ENCODE measurements around the gene PLS1.

Gene PLS1

DNA sequence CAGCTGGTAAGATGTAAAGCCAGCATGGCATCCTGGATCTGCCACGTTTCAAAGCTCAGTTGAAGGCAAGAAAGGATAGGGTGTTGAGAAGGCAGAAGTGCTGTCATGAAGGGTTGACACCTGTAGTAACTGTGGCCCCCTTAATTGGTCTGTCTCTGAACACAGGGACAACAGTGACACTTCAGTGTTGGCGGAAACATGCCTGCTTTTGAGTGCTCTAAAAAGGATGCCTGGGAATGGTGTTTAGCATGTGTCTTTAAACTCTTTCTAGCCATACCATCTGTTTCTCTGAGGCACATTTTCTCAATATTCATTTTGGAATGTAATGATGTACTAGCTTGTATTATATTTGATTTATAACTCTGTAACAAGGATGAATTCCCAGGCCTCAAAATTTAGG lies 42.1 kb downstream of the PLS1 start:
- no peak for DNase-seq (ENCODE audit: low read depth in 2 of 2)

DNA sequence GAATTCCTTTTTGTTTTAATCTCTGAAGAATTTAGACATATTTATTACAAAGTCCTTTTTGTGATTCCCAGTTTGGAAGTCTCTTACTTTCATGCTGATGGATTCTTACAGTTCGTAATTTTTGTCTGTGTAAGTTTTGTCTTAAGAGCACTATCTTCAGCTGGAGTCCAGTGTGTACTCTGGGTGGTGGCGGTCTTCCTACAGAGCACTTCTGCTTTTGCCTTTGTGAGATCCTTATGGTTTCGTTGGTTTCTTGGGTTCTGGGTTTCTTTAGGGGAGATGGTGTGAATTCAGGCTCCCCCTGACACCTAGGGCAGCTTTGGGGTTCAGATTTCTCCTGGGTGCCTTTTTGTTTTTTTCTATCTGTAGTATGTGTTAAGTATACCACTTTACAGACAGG lies 45.3 kb downstream of the PLS1 start:
- DNase-seq (ENCODE audit: low read depth in 2 of 2): no peak

DNA sequence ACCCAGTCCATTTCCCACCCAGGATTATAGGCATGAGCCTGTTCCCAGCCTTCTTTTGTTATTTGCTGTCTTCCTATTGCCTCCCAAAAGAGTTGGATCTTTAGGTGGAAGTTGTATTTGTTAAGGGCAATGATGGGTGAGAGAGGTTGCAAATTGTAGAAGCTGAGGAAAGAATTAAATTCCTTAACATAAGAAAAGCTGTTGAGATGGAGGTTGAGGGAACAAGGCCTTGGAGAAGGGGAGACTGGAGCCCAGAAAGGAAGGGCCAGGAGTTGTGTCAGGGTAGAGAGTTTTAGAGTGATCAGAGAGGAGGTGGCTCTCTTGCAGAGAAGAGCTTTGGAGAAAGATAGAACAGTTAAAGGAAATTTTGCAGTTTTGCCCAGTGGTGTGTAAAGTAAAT lies 46.8 kb downstream of the PLS1 start:
- no peak for DNase-seq (ENCODE audit: low read depth in 2 of 2)

DNA sequence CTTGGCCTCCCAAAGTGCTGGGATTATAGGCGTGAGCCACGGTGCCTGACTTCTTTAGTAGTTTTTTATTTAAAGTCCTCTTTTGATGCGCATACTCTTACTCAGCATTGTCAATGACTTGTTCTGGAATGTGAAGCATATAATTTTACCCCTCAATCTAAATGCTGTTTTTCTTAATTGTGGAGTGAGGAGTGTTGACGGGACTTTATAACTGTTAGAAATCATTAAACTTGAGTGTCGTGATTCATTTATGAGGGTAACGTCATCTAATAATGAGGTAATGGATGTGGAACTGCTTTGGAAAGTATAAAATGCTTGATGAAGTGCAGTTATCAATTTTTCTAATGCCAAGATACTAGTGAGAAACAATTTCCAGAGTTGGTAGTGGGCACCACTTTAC lies 48.3 kb downstream of the PLS1 start:
- no peak for DNase-seq (ENCODE audit: low read depth in 2 of 2)

DNA sequence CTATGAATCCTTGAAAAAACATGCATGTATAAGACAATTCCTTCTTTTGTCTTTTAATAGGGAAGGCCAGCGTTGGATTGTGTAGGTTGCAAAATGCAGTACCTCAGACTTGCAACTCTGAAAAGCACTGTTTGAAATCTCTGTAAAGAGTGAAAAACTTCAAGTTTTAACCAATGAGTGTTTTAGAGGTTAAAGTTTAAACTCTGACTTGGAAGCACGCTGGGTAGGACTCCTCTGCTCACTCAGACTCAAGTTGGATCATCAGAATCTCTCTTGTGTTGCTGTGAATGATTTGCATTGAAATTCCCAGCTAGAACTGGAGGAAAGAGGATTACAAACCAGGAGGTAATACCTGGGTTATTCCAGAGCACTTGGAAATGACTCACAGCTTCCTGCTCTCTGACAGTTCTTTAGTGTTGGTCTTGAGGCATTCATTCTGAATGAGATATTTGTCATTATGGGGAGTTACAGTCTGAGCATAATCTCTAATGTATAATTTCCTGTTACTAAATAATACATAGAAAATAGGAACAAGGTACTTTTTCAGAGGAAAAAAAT lies 49.1 kb downstream of the PLS1 start:
- no peak for DNase-seq (ENCODE audit: low read depth in 2 of 2)

DNA sequence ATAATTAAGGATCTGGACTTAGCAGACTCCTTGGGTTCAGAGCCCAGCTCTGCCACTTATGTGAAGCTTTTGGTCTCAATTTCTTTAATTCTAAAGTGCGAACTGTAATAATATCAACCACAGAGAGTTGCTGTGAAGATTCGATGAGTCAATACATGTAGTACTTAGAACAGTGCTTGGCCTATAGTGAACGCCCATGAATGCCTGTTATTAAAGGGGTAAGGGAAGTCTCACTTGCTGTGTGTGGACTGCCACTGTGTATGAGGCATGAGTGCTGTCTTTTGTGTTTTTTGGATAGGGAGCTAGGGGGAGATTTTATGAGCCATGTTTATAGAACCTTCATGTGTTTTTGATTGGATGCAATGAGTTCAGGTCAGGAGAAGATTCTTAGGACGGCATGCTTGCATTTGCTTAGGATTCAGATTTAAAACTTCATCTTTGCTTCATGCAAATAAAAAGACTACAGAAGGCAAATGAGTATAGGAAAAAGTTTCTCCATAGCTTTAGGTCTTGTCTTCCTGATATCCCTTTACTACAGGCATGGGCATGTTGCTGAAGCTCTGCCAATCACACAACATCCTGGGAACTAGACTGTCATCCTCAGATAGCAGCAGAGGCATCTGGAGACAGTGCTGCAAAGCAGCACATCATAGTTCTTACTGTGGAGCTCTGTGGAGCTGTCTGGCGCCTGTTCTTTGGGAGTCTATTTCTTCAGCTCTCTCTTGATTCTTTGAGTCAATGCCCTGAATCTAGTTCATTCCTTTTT lies 50.0 kb downstream of the PLS1 start:
- no peak for DNase-seq (ENCODE audit: low read depth in 2 of 2)

DNA sequence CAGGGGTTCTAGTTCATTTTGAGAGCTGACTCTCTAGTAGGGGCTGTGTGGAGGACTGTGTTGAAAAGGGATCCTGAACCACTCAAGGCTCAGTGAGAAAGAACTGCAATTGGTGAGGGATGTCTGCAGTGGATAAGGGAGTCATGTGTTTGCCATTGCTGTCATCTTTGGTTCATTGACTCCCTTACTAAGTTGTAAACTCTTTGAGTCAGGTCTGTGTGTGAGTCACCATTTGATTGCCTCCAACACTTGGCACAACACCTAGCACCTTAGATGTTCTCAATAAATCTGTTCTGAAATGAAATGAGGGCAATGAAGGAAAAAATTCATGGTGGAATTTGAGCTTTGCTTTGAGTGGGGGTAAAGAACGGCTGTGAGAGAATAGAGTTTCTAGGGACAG lies 51.7 kb downstream of the PLS1 start:
- DNase-seq (ENCODE audit: low read depth in 2 of 2): no peak

DNA sequence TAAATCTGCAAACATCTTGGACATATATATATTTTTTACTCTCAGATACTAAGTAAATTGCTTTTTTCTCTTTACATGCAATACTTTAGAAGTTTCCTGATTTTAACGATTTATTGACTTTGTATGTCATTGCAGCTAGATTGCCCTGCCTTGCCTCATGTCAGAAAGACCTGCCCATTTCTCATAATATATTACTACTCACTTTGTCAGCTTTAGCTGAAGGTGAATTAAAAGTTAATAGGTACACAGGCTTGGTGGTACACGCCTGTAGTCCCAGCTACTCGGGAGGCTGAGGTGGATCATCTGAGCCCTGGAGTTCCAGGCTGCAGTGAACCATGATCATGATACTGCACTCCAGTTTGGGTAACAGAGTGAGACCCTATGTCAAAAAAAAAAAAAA lies 52.8 kb downstream of the PLS1 start:
- DNase-seq (ENCODE audit: low read depth in 2 of 2): no peak

DNA sequence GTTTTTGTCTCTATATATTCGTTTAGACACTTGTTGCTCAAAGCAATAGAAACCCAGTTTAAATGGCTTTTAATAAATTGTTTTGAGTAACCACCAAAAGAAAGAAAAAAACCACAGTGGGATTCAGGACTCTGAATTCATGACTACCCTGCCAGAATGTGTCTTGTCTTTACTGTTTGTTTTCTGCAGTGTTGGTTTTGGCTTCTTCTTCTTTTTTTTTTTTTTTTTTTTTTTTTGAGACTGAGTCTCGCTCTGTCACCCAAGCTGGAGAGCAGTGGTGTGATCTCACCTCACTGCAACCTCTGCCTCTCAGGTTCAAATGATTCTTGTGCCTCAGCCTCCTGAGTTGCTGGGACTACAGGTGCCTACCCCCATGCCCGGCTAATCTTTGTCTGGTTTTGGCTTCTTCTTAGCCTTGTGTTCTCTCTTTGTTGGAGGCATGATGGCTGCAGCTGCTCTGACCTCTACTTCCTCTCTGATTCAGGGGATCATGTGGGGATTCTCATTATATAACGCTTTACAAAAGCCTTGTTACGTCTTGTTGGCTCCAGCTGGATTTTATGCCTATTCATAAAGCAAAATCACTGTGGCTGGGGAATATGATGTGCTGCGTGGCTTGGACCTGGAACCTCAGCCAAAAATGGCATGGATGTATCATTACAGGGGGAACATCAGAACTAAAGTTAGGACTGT lies 54.0 kb downstream of the PLS1 start:
- no peak for DNase-seq (ENCODE audit: low read depth in 2 of 2)

DNA sequence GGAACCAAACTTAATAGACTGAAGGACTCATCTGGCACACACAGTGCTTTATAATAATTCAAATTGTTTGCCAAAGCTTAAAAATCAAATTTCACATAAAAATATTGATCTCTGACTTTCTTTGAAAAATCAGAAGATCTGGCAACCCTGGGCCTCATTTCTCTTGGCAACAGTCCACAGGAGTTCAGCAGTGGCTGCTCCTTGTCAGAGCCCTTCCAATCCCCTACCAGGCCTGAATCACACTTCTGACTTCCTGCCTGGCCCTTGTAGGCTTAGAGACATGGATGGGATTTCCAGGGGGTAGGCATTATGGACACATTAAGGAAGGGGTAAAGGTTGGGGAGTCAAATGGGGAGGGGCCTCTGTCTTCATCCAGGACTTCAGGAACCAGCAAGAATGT lies 55.5 kb downstream of the PLS1 start:
- no peak for DNase-seq (ENCODE audit: low read depth in 2 of 2)

DNA sequence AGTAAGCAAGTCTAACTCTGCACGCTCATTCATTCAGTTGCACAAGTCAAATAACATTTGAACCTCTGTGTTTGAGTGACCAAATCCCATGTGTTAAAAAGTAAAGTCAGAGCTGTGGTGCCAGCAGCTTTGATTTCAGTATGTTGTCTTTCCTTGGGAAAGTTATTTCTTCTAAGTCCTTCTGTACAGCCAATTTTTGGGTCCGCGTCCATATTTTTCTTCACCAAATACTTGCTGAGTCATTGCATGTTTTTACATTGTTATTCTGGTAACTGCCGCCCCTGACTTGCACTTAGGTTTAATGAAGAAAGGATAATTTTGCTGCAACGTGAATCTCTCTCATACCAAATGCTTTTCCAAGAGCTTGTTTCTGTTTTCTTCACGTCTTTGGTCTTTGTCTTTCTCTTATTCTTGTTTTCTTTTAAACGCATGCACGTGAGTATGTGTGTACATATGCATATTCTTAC lies 56.7 kb downstream of the PLS1 start:
- no peak for DNase-seq (ENCODE audit: low read depth in 2 of 2)

DNA sequence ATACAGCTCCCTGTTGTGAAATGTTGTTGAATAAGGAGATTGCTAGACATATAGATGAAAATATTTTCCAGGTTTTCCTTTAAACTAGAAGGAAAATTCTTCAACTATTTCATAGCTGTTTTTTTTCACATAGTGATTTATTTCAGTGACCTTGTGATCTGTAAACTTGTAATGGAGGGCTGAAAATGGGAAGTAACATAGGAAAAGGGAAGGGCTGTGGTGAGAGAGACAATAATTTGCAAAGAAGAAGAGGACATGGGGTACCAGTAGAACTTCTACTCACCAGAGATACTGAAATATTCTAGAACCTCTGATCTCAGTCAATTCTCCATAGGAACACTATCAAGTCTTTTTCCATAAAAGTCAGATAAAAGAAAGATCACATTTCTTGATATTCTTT lies 60.4 kb downstream of the PLS1 start:
- no peak for DNase-seq (ENCODE audit: low read depth in 2 of 2)

DNA sequence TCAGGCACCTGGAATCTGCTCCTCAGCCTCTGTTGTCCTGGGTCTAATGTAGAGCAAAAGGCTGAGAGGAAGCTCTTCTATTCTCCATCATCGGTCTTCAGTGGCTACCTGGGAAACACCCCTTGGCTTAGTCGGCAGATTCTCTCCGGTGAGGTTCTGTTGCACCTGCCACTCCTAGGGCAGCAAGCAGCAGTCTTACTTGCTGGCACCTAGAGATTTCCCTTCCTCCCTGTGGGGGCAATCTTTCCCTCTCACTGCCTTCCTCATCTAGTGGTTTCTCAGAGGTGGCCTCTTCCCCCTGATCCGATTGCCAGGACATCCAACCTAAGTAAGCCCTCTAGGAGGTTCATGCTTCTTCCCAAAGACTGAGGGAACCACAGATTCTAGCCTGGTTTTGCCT lies 60.8 kb downstream of the PLS1 start:
- DNase-seq (ENCODE audit: low read depth in 2 of 2): no peak

DNA sequence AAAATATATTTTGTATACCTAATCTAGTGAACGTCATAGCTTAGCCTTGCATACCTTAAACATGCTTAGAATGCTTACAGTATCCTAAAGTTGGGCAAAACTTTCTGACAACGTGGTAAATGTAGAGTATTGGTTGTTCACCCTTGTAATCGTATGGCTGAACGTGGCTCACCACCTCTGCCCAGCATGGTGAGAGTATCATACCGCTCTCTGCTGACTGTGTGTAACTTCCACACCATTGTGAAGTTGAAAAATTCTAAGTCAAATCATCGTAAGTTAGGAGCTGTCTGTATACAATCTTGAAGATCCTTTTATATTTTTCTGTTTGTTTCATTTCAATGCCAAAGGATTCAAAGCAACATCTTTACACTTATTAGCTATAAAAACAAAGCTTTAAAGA lies 64.2 kb downstream of the PLS1 start:
- no peak for DNase-seq (ENCODE audit: low read depth in 2 of 2)

DNA sequence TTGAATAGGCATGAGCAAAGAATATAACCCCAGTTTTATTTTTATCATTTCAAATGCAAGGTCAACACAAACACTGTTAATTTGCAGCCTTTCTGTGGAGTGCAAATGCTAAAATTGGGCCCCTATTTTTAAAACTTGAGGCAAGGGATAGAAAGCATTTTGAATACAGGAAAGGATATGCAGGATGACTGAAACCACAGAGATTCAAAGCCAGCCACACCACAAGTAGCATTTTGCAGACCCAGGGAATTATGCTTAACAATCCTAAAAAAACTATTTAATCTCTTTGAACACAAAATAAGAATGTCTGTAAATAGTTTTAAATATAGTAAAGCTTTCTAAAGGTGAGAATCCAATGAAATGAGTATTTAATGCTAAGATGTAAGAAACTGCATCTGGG lies 64.7 kb downstream of the PLS1 start:
- no peak for DNase-seq (ENCODE audit: low read depth in 2 of 2)

DNA sequence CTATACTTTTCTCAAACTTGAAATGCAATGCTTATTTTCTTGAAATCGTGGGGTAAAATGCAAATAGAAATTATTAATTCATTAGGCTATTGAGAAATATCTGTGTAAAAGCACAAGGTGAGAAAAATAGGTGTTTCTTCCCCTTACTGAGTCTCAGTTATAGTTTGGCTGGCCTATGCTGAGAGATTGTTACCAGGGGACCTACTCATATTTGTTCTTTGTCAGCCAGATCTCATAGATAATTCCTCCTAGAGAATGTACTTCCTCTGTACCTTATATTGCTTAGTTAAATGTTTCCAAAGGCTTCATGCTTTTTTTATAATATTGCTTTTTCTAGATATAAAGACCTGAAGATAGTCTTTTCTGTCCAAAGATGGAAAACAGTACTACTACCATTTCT lies 67.7 kb downstream of the PLS1 start:
- DNase-seq (ENCODE audit: low read depth in 2 of 2): no peak

DNA sequence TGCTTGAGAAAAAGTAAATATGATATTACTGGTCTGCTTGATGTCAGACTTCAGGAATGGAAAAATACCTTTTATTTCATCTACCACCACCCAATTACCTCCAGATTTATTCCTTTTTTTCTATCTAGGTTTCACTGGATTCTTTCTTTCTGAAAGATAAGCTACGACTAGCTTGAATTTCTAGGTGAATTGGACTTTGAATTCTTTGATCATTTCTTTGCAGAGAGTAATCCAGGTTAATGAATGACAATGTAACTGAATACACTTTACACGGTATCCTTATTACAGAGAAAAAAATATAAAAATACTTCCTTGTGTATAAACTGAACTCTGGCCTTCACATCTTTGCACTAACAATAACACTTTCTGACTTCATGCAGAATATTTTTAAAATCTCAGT lies 68.1 kb downstream of the PLS1 start:
- no peak for DNase-seq (ENCODE audit: low read depth in 2 of 2)

DNA sequence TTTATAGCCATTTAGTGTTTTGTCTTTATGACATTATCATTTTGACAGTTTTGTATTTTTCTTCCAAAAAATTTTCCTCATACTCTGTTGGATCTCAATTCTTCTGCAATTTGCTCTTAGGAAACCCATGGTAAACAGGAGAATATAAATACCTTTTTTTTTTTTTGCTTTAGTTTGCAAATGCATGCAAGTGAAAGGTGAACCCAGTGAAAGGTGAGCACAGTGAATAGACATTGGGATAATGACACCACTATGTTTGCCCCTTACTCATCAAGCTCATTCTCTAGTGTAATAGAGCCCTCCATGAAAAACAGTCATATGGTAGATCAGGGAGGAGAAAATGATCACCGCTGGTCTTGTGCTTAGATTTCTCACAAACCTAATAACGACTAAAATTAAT lies 68.6 kb downstream of the PLS1 start:
- no peak for DNase-seq (ENCODE audit: low read depth in 2 of 2)

DNA sequence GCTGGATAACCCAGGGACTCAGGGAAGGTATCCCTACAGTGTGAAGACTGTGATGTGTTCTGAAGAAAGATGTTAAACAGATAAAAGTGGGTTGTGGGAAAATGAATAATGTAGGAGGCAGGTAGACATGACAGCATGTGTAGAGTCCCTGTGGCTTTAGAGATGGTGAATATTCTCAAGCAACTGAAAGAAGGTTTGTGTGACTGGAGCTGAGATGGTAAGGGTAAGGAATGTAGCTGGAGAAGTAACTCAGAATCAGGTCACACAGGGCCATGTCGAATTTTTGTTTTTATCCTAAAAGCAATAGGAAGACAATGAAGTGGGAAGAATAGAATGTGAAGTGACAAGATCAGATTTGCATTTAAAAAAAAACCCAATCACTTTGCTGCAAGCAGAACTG lies 73.9 kb downstream of the PLS1 start:
- no peak for DNase-seq (ENCODE audit: low read depth in 2 of 2)

DNA sequence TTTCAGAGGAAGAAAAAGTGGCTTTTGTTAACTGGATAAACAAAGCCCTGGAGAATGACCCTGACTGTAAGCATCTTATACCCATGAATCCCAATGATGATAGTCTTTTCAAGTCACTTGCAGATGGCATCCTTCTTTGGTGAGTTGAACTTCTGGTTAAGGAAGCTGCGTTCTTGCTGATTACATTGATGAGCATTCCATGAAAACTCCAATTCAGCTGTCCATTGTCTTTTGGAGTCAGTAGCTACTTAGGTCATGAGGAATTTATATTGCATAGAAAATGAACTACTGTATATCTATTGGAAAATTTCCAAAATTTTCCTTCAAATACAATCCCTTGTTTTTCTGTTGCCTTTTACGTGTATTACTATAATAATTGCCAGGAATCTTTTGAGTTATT lies 80.0 kb downstream of the PLS1 start:
- DNase-seq (ENCODE audit: low read depth in 2 of 2): no peak

DNA sequence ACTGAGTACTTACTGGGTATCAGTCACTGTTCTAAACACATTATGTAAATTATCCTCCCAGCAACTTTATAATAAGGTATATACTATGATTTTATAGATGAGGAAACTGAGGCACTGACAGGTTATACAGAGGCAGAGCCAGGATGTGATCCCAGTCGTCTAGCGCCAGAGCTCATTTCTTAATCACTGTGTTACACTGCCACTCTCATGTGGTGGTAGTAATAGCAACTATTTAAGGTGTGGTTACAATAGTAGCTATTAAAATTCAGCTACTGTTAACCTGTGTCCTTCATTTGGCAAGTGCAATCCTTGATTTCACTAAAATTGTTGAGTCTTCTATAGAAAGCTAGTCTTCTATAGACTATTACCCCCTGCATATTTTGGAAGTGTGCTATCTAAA lies 84.5 kb downstream of the PLS1 start:
- no peak for DNase-seq (ENCODE audit: low read depth in 2 of 2)

DNA sequence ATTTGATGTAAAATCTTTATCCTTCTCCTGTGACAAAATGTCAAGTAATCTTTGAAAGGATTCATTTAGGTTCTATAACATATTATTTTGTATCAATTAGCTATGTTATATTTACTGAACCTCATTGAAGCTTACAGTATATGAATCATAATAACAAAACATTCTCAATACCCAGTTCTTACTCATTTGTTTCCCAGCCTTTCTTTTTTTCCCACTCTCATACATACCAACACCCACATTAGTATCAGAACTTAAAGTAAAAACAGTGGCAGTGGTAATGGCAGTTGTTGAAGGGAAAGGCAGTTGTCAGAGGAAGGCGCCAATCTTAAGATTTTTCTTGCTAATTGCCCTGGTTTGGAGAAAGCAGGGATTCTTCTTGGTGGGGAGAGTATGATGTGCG lies 94.4 kb downstream of the PLS1 start:
- DNase-seq (ENCODE audit: low read depth in 2 of 2): no peak

DNA sequence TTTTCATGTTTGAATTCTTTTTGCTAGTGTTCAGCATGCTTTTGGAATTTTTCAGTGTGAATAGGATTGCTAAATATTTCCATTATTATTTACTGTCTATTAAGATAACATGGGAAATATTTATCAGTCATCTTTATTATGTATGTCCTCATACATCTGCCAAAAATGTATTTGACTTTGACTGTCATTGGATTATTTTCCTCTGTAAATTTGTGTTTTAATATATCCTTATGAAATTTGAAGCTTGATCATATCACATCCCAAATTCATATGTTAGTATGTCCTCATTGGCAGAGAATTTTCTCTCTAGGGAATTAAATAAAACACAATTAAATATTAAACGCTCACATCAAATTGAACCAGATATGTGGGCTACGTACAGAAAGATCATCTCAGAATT lies 95.3 kb downstream of the PLS1 start:
- DNase-seq (ENCODE audit: low read depth in 2 of 2): no peak
